Measurements from ENCODE around the gene ATF2. TPM values are rescaled to one million over a fixed set of nuclear protein-coding genes. Genes with fewer than 3 reads are reported as not detected.

Gene ATF2
- total and polyA plus RNA-seq, 2 donors (not counting 3 experiments of a cell fraction or from before 2014, with no cell fraction given): 36.3 to 57.1 TPM

DNA sequence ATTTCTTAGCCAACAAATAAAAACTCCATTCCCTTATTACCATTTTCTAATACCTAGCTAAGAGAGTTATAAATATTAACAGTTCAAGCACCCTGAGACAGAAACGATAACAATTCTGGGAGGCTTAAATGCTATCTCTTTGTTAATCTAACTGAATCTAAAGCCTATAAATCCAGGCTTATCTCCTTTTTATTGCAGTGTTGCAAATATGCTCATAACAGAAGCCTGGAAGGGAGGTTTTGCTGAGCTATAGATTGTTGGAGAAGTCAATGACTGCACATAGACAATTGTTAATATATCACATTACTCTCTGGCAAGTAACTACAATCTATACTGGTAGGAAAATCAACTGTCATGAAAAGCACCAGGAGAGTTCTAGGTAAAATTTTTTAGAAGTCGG lies 30.2 kb downstream of the ATF2 start:
- FAIRE-seq: no peak
- no peak for TF ChIP-seq JUN (IDR thresholded peaks at IDR 0.05; ENCODE audit: borderline replicate concordance, insufficient read depth, insufficient read length, low read depth)
- no peak for TF ChIP-seq EZH2 (IDR thresholded peaks at IDR 0.05; ENCODE audit: borderline replicate concordance, low read depth, low read length, severe bottlenecking)
- no peak for TF ChIP-seq POLR2A (IDR thresholded peaks at IDR 0.05; ENCODE audit: low read depth, low read length)
- no peak for TF ChIP-seq FOS (IDR thresholded peaks at IDR 0.05; ENCODE audit: borderline replicate concordance, insufficient read depth, low read length)
- TF ChIP-seq POLR2AphosphoS5 (IDR thresholded peaks at IDR 0.05; ENCODE audit: insufficient read depth, low read depth, low read length): no peak
- no peak for TF ChIP-seq MYC (IDR thresholded peaks at IDR 0.05; ENCODE audit: low read depth, low read length)
- TF ChIP-seq GATA2 (IDR thresholded peaks at IDR 0.05; ENCODE audit: insufficient read depth, insufficient read length, low read depth, low read length): no peak
- no peak for TF ChIP-seq CTCF (IDR thresholded peaks at IDR 0.05; ENCODE audit: extremely low read depth in 1 of 2, insufficient read depth in 1 of 2, low read depth in 1 of 2, low read length in 2 of 2)
- TF ChIP-seq, protein P1, sequence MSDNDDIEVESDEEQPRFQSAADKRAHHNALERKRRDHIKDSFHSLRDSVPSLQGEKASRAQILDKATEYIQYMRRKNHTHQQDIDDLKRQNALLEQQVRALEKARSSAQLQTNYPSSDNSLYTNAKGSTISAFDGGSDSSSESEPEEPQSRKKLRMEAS (IDR thresholded peaks at IDR 0.05; ENCODE audit: insufficient read depth, insufficient read length): no peak
- CTCF ChIA-PET: interaction anchor here (0.5 to 2.9 kb wide), 6 partner anchors 12 to 367 kb away, joined by 3 to 11 read pairs (median 3); no protein-coding TSS in a partner anchor
- Histone ChIP-seq H3K79me2 (ENCODE audit: control insufficient read depth, insufficient read depth, low read length) (peaks cover 72% of the 10 kb centered on the region), H3K4me1 (ENCODE audit: control insufficient read depth, extremely low read depth, insufficient read depth, low read length) (no peaks in the 10 kb centered on the region), H4K20me1 (replicated peaks; ENCODE audit: control insufficient read depth, extremely low read depth, insufficient read depth, low read length) (peaks cover 6% of the 10 kb centered on the region), H2AFZ (ENCODE audit: low read depth, low read length) (no peak overlapping the region), H3K9me3 (replicated peaks; ENCODE audit: control insufficient read depth, insufficient read depth, low read length) (no peaks in the 10 kb centered on the region), H3K36me3 (ENCODE audit: control insufficient read depth in 2 of 2, extremely low read depth in 1 of 2, insufficient read depth in 2 of 2, low read length in 2 of 2) (peaks cover 2 to 5% of the 10 kb centered on the region in 2 experiments), H3K27ac (ENCODE audit: insufficient read depth, low read depth, low read length) (no peak overlapping the region), H3K27me3 (ENCODE audit: control insufficient read depth in 2 of 2, insufficient read depth in 2 of 2, low read length in 2 of 2) (no peaks in the 10 kb centered on the region), H3K4me2 (ENCODE audit: insufficient read depth, low read length) (no peak overlapping the region), H3K4me3 (replicated peaks in 1 of 3; ENCODE audit: insufficient read depth in 1 of 3, low read depth in 1 of 3, low read length in 3 of 3) (no peak overlapping the region), H3K9ac (replicated peaks; ENCODE audit: extremely low read depth, insufficient read depth, low read length) (no peak overlapping the region), H3K9me1 (replicated peaks; ENCODE audit: control insufficient read depth, extremely low read depth, insufficient read depth, low read length) (no peaks in the 10 kb centered on the region)
- BruUV-seq (replicated peaks): no TSS peak
- DNase-seq (ENCODE audit: low read depth, low spot score): no peak
- POLR2A ChIA-PET: no interaction called here
- dilution Hi-C loops (cut with MboI; ENCODE audit: extremely low pct_ligation_motif_present, low sequenced_read_pairs) (no loop called here), intact Hi-C loops (cut with micrococcal nuclease) (no loop called here)

Measured in endothelial cell of umbilical vein (primary cell).